Panc1 (cell line): ENCODE results near the gene POU2F1. TPM values are rescaled to one million over a fixed set of nuclear protein-coding genes. Genes with fewer than 3 reads are reported as not detected.

Experiments used
- ATAC-seq: fragments of 200-7000 bp; cut with Tn5 transposase; 2 replicates; pipeline ENCODE4 v1.9.1; 2020; ENCODE audit warnings: mild to moderate bottlenecking, moderate library complexity
- BruUV-seq: library from RNA; stranded (reverse); fragments of 400-500 nt; replicated peaks from 2 replicates; lab custom pipeline; 2021; lab: Mats Ljungman, UMichigan
- CTCF ChIA-PET: fragments of 300-600 bp; sonication (Branson Sonifier 250); formaldehyde crosslinking; loops from one replicate; lab custom pipeline; 2022; ENCODE audit warnings: antibody characterized with exemption; lab: Charles Lee
- POLR2A ChIA-PET: fragments of 300-600 bp; sonication (Branson Sonifier 250); formaldehyde crosslinking; loops from one replicate; lab custom pipeline; 2022; ENCODE audit warnings: antibody characterized with exemption; lab: Charles Lee
- DNase-seq: peaks from one replicate; pipeline ENCODE4 v3.0.0-alpha.2; 2010; ENCODE audit warnings: low read depth, low spot score
- H3K27ac ChIP-seq: 2 replicates; pipeline ENCODE4 v1.5.1; 2011; ENCODE audit warnings: mild to moderate bottlenecking, low read length, inconsistent platforms
- H3K27me3 ChIP-seq: fragments of 200-500 bp; sonication (Bioruptor generic); 2 replicates; pipeline ENCODE4 v1.6.0; 2014; ENCODE audit warnings: low read length, inconsistent platforms; ENCODE audit not compliant: control insufficient read depth, insufficient read depth
- H3K36me3 ChIP-seq: fragments of 200-500 bp; sonication (Bioruptor generic); 2 replicates; pipeline ENCODE4 v1.5.1; 2014; ENCODE audit warnings: inconsistent platforms, mild to moderate bottlenecking, low read length, moderate library complexity; ENCODE audit not compliant: control insufficient read depth, insufficient read depth
- H3K4me1 ChIP-seq: 2 replicates; pipeline ENCODE4 v1.5.1; 2011; ENCODE audit warnings: inconsistent platforms, mild to moderate bottlenecking, low read length, moderate library complexity; ENCODE audit not compliant: control insufficient read depth, insufficient read depth
- H3K4me3 ChIP-seq, 2 experiments: 2 replicates each; pipeline ENCODE4 v1.5.1; 2011 to 2012; ENCODE audit warnings: low read depth in 2 of 2, low read length in 2 of 2, mild to moderate bottlenecking in 2 of 2, inconsistent platforms in 1 of 2, moderate library complexity in 1 of 2
- H3K9me3 ChIP-seq: fragments of 200-500 bp; sonication (Bioruptor generic); 2 replicates; pipeline ENCODE4 v1.5.1; 2014; ENCODE audit warnings: low read depth, mild to moderate bottlenecking, inconsistent platforms, low read length, moderate library complexity; ENCODE audit not compliant: control insufficient read depth, insufficient read depth
- CTCF ChIP-seq: fragments of 450-650 bp; IDR thresholded peaks from 2 replicates; pipeline ENCODE4 v1.5.1; 2017; ENCODE audit warnings: mild to moderate bottlenecking
- POLR2AphosphoS5 ChIP-seq: IDR thresholded peaks from 2 replicates; pipeline ENCODE4 v1.6.1; 2012; ENCODE audit warnings: mild to moderate bottlenecking, low read depth, low read length, moderate library complexity
- REST ChIP-seq, 2 experiments: IDR thresholded peaks; 2 replicates each; pipeline ENCODE4 v1.6.1; 2011 to 2012; ENCODE audit warnings: low read depth in 2 of 2, control low read depth in 1 of 2, low read length in 1 of 2, mild to moderate bottlenecking in 1 of 2, moderate library complexity in 1 of 2; ENCODE audit not compliant: insufficient read depth in 1 of 2
- SIN3A ChIP-seq: IDR thresholded peaks from 2 replicates; pipeline ENCODE4 v1.6.1; 2012; ENCODE audit warnings: low read depth, mild to moderate bottlenecking, low read length, moderate library complexity, borderline replicate concordance; ENCODE audit not compliant: insufficient read depth
- TCF7L2 ChIP-seq: IDR thresholded peaks from 2 replicates; pipeline ENCODE4 v1.6.1; 2011; ENCODE audit warnings: mild to moderate bottlenecking, low read depth, low read length, inconsistent platforms
- in situ Hi-C: cut with HindIII; loops from 2 replicates; pipeline ENCODE4 v1.10.0; 2016; ENCODE audit warnings: low sequenced_read_pairs, low pct_unique_long_range_greater_than_20kb
- intact Hi-C: fragments of 100-400 bp; cut with micrococcal nuclease; formaldehyde crosslinking; loops from one replicate; pipeline ENCODE4 v1.10.0; 2022; ENCODE audit not compliant: unreplicated experiment
- total RNA-seq: library from RNA; stranded (reverse); gene quantifications from one replicate; pipeline ENCODE4 v1.2.1, GENCODE V29; 2021; ENCODE audit not compliant: unreplicated experiment

POU2F1 gene
- total RNA-seq, 1 experiment from 2014 or later: 17.1 TPM

GRCh38 chr1:167270349-167271092, 49.8 kb downstream of the POU2F1 start:
- in situ Hi-C loops: no loop called here
- CTCF ChIA-PET: interaction anchor here (0.7 kb wide), 3 partner anchors 169 to 1678 kb away, joined by 3 to 7 read pairs (median 6); no protein-coding TSS in a partner anchor

More at GRCh38 chr1:167270349-167271092, 49.8 kb downstream of the POU2F1 start:
- POLR2A ChIA-PET: no interaction called here
- DNase-seq (no peak), ATAC-seq (no peak)
- no peak overlapping the region for H3K4me3 ChIP-seq
- H3K4me1 ChIP-seq: peaks cover 16% of the 10 kb centered on the region
- no peaks in the 10 kb centered on the region for H3K9me3 ChIP-seq
- no peaks in the 10 kb centered on the region; the same call in 1 of the 2 replicates for H3K36me3 ChIP-seq
- no TSS peak for BruUV-seq
- intact Hi-C loops: no loop called here
- peak overlapping the region; percentile 29; the same call in 1 of the 2 replicates for H3K27ac ChIP-seq
- H3K27me3 ChIP-seq: no peaks in the 10 kb centered on the region
- TF ChIP-seq CTCF (no peak), POLR2AphosphoS5 (no peak), SIN3A (no peak), TCF7L2 (no peak), REST (IDR thresholded peaks at IDR 0.05; ENCODE audit: insufficient read depth in 1 of 2, low read depth in 2 of 2, low read length in 1 of 2) (no peak)
